HG03139 (cell line): ENCODE measurements around the gene CAMTA1.

ENCODE experiments used
- ATAC-seq: cut with Tn5 transposase; IDR thresholded peaks from one replicate; pipeline ENCODE4 v1.9.1; 2021; ENCODE audit not compliant: unreplicated experiment

The CAMTA1 gene

DNA sequence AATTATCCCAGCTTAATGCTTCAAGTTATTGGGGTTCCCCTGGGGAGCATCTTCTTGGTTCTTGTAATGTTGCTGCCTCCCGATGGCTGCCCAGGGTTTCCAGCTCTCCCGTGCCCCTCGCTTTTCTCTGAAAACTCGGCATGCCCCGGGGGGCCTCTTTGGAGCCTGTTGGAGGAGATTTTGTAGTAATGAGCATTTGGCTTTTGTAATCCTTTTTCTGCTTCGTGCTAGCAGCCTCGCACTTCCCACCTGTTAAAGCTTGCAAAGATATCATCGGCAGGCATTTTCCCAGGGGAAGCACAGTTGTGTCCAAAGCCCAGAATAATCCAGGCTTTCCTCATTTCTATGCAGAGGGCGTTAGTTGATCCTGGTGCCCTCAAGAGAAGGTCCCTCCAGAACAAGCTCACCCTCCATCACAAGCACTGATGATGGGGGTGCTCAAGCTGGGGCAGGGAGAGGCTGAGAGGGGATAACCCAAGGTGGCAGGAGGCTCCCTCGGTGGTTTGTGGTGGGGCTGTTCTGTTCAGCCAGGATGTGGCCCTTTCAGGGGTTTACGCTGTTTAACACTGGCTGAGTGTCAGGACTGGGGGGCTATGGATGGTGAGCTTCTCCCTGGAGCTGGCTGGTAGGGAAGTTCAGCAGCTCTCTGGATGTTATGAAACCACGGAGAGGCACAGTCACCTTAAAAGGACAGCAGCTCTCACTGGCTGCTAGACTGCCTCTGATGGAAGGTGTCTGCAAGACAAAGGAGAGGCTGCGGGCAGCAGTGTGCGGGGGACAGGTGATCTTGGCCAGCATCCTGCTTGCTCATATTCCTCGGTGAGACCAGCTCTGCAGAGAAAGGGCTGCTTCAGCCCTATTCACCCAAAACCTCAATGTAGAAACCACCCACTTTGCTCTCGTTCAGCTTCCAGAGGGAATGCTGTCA lies 508.7 kb downstream of the CAMTA1 start:
- ATAC-seq: no peak

DNA sequence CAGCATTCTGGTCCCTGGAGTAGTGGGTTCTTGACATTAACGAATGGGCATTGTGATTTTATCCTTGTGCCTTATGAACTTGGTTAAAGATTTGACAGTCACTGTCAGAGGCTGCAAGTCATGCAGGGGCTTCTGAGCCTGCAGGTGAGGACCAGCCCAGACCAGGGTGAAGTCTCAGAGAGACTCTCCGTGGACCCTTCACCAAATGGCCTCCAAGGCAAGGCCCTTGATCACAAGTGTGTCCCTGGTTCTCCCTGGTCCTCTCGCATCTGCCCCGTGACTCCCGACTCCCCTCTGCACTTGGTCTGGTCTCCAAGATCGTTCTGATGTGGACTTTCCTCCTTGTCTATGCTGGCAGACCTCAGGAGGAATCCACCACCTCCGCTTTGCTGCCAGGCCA lies 509.4 kb downstream of the CAMTA1 start:
- ATAC-seq: no peak

DNA sequence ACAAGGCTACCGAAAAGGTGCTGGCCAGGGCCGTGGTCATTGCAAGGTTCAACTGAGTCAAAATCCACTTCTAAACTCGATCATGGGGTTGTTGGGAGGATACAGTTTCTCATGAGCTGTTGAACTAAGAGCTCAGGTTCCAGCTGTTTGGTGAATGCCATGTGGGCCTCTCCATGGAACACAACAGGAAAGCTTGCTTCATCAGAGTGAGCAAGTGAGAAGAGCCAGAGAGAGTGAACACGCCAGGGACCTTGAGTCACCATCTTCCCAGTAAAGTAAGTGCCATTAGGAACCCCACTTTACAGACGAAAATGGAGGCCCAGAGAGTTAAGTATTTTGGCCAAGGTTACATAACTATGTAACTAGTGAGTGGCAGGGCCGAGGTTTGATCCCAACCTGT lies 510.7 kb downstream of the CAMTA1 start:
- no peak for ATAC-seq

DNA sequence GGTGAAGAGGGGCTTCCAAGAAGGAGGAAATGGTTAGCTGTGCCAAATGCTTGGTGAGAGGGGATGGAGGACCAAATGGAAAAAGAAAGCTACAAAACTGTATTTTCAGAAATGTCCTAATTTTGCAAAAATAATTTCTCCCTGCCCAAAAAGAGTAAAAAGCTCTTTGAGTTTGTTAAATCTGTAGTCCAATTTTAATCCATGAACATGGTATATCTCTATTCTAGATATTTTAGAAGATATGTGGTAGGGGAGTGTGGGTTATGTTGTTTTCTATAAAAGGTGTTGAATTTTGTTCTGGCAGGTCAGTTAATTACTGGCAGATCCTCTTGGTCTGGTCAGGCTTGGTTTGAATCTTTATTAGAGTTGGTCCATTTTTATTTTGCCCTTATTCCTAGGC lies 511.7 kb downstream of the CAMTA1 start:
- no peak for ATAC-seq

DNA sequence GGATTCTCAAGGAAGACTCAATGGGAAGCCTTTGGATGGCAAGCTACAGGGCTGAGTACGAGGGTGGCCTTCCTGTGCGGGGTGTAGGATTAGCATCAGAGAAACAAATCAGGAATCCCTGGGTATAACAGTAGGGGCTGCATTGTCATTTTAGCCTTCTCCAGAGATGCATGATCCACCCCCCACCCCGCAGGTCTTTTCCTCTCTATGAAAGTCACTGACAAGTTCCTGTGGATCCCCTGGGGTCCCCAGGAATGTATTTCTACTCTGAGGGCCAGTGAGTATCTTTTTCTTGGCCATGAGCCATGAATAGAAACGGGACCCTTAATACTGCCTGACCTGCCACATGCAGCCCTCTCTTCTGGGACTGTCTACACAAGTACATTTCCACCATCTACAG lies 512.9 kb downstream of the CAMTA1 start:
- ATAC-seq: no peak

DNA sequence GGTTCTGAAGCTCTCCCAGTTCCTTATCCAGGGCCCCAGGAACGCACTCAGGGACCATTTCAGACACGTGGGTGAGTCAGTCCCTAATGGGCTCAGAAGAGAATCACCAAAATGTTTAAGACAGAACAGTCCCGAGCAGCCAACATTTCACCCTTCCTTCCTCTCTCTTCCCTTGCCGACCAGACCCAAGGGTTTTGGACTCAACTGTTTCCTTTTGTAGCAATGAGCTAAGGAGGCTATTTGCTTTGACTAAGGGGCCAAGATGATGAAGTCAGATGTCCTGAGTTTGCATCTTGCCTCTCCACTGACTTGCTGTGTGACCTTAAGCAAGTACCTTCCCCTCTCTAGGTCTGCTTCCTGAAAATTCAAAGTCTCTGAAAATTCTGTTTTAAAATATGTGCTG lies 513.5 kb downstream of the CAMTA1 start:
- no peak for ATAC-seq

DNA sequence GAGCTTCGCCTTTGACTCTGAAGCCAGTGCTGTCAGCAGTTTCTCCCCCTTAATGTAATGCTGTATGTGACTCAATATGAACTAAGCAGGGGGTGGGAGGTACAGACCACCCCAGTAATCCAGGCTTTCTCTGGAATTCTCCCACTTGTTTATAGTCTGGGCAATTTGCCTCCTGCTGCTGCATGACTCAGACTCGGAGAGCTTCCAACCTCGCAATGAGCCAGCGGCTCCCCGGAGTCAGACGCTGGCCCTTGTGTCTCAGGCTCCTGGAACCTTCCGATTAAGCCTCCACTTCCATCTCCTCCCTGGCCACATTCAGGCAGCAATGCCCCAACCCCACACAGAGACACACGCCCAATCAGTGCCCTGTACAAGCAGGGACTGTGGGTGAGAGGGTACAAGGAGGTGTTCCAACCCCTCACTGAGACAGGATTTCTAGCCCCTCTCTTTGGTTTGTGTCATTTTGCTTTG lies 514.1 kb downstream of the CAMTA1 start:
- no peak for ATAC-seq

DNA sequence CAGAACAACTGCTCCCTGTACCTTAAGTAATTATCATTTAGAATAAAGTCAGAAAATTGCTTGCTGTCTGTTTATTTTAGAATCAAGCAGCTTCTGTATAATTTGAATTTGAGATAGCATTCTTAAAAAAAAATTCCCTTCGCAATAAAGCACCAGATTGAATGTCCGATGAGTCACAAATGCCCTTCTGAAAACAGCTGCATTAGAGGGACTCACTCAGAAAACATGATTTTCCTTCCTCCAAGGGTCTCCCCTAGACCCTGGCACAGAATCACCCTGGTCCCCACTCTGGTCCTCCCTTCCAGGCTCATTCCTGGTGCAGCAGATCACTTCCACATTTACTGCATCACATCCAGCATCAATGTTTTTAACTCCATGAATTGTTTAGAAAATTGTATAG lies 514.7 kb downstream of the CAMTA1 start:
- no peak for ATAC-seq

DNA sequence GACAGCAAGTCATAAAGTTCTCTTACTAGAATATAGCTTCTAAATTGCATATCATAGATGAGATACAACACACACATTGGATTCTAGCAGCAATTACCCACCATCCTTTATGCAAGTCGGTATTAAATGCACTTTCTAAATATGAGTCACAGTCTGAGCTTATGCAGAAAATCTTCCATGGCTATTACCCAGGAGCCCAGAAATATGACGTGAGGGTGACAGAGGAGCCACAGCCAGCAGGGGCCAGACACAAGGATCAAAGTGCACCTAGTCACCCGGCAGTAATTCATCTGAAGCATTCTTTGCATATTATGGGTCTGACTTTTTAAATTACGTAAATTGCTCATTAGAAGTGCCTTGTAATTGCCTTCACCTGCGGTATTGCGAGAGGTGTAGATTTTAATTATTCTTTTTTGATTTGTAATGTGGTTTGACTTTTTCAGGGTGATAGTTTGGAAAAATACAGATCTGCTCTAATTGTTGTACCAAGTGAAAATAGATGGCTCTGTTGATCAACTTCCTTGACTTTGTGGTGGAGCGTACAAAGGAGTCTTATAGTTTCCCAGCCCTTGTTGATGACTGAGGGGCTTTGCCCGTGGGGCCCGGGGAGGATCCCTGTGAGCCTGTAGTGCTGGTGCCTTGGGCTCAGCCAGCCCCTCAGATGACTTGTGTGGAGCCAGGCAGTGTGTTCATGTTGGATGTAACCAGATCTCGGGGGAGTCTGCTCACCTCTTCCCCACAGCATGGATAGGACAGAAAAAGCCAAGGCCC lies 515.8 kb downstream of the CAMTA1 start:
- ATAC-seq: no peak

DNA sequence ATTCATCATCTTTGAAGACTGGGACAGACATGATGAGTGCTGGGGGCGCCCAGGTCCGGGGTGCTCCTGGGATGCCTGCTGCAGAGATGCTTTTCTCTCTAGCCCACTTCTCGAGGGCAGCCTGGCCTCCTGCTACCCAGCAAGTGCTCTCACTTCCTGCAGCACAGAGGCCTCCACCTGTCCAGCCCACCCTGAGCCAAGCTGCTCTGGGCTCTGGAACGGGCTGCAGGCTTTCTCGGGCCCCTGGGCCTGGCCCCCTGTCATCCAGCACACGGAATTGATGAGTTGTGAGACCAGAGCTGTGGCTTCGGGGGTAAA lies 516.4 kb downstream of the CAMTA1 start:
- no peak for ATAC-seq

DNA sequence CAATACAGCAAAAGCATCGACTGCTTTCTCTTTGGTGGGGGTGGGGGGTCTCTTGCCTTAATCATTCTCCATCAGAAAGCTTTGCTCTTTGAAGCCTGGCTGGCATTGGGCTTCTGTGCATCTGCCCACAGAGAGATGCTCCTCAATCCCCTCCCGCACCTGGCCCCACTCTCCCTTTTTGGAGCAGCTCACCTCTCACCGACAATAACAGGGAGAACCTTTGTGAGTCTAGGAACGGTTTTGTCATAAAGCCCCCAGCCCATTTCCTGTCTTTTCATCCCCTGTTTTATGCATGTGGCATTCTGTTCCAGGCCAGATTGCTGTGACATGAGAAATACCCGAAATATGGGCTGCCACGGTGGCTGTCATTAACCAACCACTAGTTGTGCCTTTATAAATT lies 516.9 kb downstream of the CAMTA1 start:
- ATAC-seq: no peak

DNA sequence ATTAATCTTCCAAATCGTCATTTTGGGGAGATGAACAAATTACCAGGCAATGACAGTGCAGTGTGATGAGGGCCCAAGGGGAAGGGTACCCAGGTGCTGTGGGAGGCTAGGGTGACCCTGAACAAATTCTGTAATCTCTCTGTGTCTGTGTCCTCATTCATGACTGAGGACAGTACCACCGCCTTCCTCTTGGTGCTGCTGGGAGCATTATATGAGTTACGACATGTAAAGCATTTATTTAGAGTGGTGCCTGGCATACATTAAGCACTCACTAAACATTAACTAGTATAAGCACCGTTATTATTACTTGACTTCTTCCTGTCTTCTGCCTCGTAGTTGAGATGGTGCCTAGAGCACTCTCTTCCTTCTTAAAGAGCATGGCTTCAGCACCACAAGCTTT lies 517.6 kb downstream of the CAMTA1 start:
- no peak for ATAC-seq

DNA sequence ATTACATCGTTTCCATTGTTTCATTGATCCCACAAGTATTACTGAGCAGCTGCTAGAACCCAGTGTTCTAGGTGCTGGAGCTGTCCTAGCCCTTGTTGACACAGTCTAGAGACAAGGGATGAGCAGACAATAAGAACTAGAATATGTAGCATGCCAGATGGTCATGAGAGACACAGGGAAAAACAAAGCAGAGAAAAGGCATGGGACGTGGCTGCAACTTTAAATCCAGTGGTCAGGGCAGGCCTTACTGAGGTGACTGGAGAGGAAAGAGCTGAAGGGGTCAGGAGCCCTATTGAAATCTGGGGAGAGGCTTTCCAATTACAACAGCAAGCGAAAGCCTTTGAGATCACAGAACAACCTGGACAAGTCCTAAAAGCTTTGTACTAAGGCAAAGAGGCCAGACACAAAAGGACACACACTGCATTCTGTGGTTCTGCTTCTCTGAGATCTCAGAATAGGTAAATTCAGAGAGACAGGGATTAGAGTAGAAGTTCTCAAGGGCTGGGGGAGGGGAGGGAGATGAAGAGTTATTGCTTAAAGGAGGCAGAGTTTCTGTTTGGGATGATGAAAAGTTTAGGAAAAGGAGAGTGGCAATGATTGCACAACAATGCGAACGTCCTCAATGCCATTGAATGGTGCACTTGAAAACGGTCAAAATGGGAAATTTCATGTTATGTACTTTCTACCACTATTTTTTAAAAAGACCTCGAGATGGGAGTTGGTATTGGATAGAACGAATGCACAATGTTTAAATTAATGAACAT lies 518.5 kb downstream of the CAMTA1 start:
- ATAC-seq: no peak

DNA sequence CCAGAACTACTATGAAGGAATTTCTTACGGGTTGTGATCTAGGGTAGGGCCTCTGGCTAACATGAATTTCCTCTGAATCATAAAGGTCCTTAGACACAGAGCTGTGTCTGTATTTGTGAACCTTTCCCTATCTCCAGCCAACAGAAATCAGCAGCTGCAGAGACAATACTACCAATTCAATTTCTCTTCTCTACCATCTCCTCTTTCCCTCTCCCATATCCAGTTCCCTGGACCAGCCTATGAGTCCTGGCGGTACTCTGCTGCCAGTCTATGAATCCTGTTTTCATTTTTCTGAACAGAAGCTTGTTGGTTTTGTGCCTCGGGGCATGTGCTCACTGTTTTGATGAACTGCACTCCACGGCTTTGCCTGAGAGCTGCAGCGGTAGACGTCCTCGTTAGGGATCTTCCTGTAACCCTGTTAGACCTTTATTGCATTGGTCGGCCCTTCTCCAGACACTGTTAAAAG lies 527.9 kb downstream of the CAMTA1 start:
- no peak for ATAC-seq

DNA sequence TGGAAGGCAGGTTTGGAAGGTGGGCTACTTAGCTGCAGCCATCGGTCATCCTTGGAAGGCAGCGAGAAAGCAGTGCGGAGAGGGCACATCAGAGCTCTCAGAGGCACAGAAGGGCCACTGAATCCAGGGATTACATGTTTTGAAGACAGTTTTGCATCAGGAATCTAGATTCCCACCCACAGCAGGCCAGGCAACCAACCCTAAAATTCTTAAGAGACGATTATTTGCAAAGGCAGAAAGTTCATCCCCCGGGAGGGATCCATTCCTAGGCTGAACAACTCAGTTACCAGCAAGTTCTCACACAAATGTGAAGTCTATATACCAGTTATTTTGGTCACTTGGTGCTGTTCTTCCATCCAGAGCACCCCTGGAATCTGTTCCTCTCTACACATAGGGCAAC lies 528.6 kb downstream of the CAMTA1 start:
- ATAC-seq: no peak

DNA sequence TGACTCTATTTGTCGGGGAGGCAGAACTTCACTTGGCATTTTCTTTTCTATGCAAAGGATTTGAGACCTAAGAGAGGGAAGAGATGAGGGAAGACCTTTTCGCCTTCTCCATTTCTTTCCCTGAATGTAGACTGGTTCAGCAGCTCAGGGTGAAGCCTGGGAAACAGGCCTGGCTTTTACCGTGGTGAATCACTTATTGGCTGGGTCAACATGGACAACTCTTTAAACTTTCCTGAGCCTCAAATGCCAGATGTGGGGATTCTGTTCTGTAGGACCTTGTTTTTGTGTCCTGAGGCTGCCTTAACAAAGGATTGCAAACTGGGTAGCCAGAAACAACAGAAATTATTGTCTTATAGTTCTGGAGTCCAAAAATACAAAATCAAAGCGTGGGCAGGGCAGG lies 530.1 kb downstream of the CAMTA1 start:
- ATAC-seq: no peak

DNA sequence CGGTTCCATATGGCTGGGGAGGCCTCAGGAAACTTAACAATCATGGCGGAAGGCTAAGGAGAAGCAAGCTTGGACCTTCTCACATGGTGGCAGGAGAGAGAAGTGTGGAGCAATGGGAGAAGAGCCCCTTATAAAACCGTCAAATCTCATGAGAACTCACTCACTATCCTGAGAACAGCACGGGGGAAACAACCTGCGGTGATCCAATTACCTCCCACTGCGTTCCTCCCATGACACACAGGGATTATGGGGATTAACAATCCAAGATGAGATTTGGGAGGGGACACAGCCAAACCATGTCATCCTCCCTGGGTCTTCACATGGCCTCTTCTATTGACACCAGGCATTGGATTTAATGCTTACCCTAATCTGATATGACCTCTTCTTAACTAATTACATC lies 530.7 kb downstream of the CAMTA1 start:
- no peak for ATAC-seq

DNA sequence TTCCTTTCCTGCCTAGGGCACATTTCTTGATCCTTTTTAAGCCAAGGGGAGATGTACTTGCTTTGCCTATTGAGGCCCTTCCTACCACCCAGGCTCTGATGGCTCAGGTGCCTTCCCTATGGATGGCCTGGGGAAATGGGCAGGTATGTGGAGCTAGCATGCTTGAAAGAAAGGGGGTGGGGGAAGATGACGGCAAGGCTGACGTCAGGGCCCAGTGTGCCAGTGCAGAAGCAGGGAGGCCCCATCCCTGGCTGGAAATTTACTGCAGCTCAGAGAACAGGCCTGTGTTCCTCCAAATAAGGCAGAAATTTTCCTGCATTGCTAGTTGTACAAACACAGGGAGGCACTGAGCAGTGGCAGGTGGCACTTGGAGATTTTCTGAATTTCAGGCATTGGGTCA lies 532.6 kb downstream of the CAMTA1 start:
- ATAC-seq: no peak

DNA sequence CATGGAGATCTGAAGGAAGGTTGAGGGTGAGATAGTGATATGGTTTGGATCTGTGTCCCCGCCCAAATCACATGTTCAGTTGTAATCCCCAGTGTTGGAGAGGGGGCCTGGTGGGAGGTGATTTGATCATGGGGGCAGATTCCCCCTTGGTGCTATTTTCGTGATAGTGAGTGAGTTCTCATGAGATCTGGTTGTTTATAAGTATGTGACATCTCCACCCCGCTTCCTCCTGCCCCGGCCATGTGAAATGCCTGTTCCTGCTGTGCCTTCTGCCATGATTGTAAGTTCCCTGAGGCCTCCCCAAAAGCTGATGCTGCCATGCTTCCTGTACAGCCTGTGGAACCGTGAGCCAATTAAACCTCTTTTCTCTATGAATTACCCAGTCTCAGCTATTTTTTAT lies 533.9 kb downstream of the CAMTA1 start:
- ATAC-seq: no peak

DNA sequence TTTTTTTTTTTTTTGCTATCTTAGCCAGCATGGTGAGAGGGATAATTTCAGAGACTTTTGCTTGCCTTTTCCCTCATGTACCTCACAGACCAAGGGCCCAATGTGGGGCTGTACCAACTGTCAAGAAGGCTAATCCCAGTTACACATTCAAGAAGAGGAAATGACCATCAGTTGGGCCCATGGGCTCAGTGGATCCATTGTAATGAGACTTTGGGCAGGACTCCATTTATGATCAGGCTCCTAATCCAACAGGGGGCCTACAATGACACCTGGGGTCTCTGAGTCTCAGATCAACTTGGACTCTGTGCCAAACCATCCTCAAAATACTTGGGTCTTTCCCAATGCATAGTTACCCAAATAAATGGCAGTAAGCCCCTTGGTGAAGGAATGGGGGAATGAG lies 535.4 kb downstream of the CAMTA1 start:
- no peak for ATAC-seq

DNA sequence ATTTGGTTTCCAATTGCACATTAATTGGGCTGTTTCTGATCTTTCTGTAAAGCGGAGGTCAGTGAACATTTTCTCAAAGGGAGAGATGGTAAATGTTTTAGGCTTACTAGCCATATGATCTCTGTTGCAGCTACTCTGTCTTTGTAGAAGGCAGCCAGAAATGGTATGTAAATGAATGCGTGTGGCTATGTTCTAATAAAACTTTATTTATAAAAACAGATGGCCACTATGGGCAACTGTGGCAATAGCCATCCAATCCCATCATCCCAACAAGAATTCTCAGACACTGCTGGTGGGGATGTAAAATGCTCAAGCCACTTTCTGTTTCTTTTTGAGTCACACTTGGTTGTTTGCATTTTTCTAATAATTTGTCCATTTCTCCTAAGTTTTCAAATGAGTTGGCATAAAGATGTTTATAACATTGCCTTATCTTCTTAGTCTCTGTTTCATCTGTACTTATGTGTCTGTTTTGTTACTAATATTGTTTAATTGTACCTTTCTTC lies 537.1 kb downstream of the CAMTA1 start:
- ATAC-seq: no peak
